ENCODE results near the gene NFATC3. TPM values are rescaled to one million over a fixed set of nuclear protein-coding genes. Genes with fewer than 3 reads are reported as not detected.

The NFATC3 gene
- total RNA-seq, 1 donor from 2014 or later: 20.9 TPM

DNA sequence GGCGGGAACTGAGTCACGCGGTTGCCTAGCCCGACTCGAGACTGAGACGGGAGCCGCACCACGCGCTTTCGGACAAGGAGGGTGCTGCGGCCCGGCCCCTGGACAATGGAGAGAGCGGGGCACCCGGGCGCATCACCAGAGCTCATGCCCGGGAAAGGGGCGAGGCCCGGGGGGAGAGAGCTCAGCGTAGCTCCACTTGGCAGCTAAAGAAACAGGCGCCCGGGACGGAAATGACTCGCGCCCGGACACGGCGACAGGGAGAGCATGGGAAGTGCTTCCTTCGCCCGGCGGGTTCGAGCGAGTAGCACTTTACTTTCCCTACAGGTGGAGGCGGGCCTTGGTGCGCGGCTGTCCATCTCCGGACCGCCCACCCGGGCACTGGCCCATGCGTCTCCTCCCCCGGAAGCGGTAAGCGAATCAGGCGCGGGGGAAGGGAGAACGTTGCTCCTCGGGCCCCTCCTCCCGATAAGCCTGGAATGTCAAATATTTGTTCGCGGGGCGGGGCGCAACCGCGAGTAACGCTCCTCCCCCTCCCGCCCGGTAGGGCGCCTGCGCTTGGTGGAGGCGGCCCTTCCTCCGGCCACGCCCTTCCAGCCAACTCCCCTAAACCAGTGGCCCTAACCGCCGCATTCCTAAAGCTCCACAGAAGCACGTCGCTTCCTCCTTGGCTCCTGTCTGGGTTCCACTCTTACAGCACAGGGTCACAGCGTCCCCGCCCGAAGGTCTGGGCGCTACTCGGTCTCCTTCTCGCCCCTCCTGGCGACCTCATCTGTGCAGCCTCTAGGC is 152.3 kb downstream of the NFATC3 start:
- Histone ChIP-seq H3K4me3 (peak overlapping the region; percentile 74), H3K27me3 (ENCODE audit: low read depth) (no peaks in the 10 kb centered on the region), H3K36me3 (no peaks in the 10 kb centered on the region), H3K4me1 (peaks cover 34% of the 10 kb centered on the region), H3K27ac (replicated peaks) (peak overlapping the region; percentile 91), H3K9me3 (replicated peaks) (no peaks in the 10 kb centered on the region)
- peak; percentile 98 for DNase-seq
- intact Hi-C loops (cut with micrococcal nuclease): loop anchor here (5.0 kb wide), 1 partner anchor 995 kb away; no protein-coding TSS in a partner anchor
- TF ChIP-seq CTCF (IDR thresholded peaks at IDR 0.05; ENCODE audit: borderline replicate concordance): no peak

GRCh38 chr16:68238029-68238345 is 152.8 kb downstream of the NFATC3 start:
- Histone ChIP-seq H3K27me3 (ENCODE audit: low read depth) (no peaks in the 10 kb centered on the region), H3K36me3 (no peaks in the 10 kb centered on the region), H3K9me3 (replicated peaks) (no peaks in the 10 kb centered on the region), H3K27ac (replicated peaks) (peak overlapping the region; percentile 91), H3K4me3 (peak overlapping the region; percentile 74), H3K4me1 (peaks cover 34% of the 10 kb centered on the region)
- TF ChIP-seq CTCF (IDR thresholded peaks at IDR 0.05; ENCODE audit: borderline replicate concordance): no peak
- DNase-seq: no peak
- intact Hi-C loops (cut with micrococcal nuclease): loop anchor here (5.0 kb wide), 1 partner anchor 996 kb away; no protein-coding TSS in a partner anchor

DNA sequence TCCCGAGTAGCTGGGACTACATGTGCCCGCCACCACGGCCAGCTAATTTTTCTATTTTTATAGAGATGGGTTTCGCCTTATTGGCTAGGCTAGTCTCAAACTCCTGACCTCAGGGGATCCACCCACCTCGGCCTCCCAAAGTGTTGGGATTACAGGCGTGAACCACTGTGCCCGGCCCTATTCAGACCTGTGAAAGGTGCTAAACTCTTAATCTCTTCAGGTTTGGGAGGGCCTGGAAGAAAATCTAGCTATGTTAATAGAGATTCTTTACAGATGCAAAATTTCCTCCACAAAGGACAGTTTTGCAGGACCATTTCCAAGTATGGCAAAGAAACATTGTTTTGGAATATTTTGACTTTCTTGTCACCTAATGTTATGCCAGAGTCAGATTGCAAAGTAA is 156.9 kb downstream of the NFATC3 start:
- no peaks in the 10 kb centered on the region for H3K27me3 ChIP-seq (ENCODE audit: low read depth)
- no peaks in the 10 kb centered on the region for H3K36me3 ChIP-seq
- H3K9me3 ChIP-seq (replicated peaks): no peaks in the 10 kb centered on the region
- TF ChIP-seq CTCF (IDR thresholded peaks at IDR 0.05; ENCODE audit: borderline replicate concordance): no peak
- intact Hi-C loops (cut with micrococcal nuclease): no loop called here
- DNase-seq: no peak
- H3K4me1 ChIP-seq: peaks cover 48% of the 10 kb centered on the region
- no peak overlapping the region for H3K4me3 ChIP-seq
- H3K27ac ChIP-seq (replicated peaks): no peak overlapping the region

GRCh38 chr16:68242926-68243858 is 158.0 kb downstream of the NFATC3 start:
- no peak for DNase-seq
- intact Hi-C loops (cut with micrococcal nuclease): no loop called here
- no peak for TF ChIP-seq CTCF (IDR thresholded peaks at IDR 0.05; ENCODE audit: borderline replicate concordance)
- Histone ChIP-seq H3K36me3 (no peaks in the 10 kb centered on the region), H3K4me3 (no peak overlapping the region), H3K27ac (replicated peaks) (no peak overlapping the region), H3K4me1 (peaks cover 52% of the 10 kb centered on the region), H3K9me3 (replicated peaks) (no peaks in the 10 kb centered on the region), H3K27me3 (ENCODE audit: low read depth) (no peaks in the 10 kb centered on the region)

- Histone ChIP-seq H3K27ac (replicated peaks) (peak overlapping the region; percentile 93), H3K36me3 (peaks cover 11% of the 10 kb centered on the region), H3K4me1 (peaks cover 63% of the 10 kb centered on the region), H3K4me3 (peak overlapping the region; percentile 84), H3K9me3 (replicated peaks) (no peaks in the 10 kb centered on the region), H3K27me3 (ENCODE audit: low read depth) (no peaks in the 10 kb centered on the region)
- DNase-seq: no peak
- TF ChIP-seq CTCF (IDR thresholded peaks at IDR 0.05; ENCODE audit: borderline replicate concordance): no peak
- intact Hi-C loops (cut with micrococcal nuclease): no loop called here
Observed at GRCh38 chr16:68244481-68244902, 159.3 kb downstream of the NFATC3 start.

All from left ventricle myocardium inferior (tissue), 1 donor.